ENCODE data around the gene ADGRA3.

- no peak for TF ChIP-seq CTCF (IDR thresholded peaks at IDR 0.05)
- TF ChIP-seq POLR2A (IDR thresholded peaks at IDR 0.05): no peak
Observed at GRCh38 chr4:22531311-22532019, 15.6 kb upstream of the ADGRA3 start.
